Measurements from ENCODE around the gene CRADD. TPM values are rescaled to one million over a fixed set of nuclear protein-coding genes. Genes with fewer than 3 reads are reported as not detected.

CRADD gene
- total and polyA plus RNA-seq, 2 donors: 13.9 to 17.1 TPM

- H3K4me3 ChIP-seq (ENCODE audit: low read length in 2 of 2): no peak overlapping the region
- no peak overlapping the region for H3K27ac ChIP-seq (ENCODE audit: low read depth in 1 of 2, low read length in 1 of 2)
- 96% methylated on average over 5 of the region's 5 CpGs for WGBS
- no peaks in the 10 kb centered on the region for H3K27me3 ChIP-seq (ENCODE audit: control insufficient read depth in 2 of 2, insufficient read depth in 1 of 2, low read length in 1 of 2)
- H3K4me1 ChIP-seq (ENCODE audit: control insufficient read depth in 2 of 2, insufficient read depth in 2 of 2, low read length in 2 of 2): peaks cover 8 to 15% of the 10 kb centered on the region in 2 donors
- DNase-seq (ENCODE audit: low read depth in 6 of 9, low spot score in 9 of 9): no peak
- no peaks in the 10 kb centered on the region for H3K36me3 ChIP-seq (ENCODE audit: control insufficient read depth in 2 of 2, insufficient read depth in 2 of 2, low read length in 1 of 2)
- peaks cover 0 to 13% of the 10 kb centered on the region in 2 donors for H3K9me3 ChIP-seq (ENCODE audit: control insufficient read depth in 2 of 2, insufficient read depth in 1 of 2, low read length in 1 of 2)
Measured at GRCh38 chr12:93902736-93903562, 225.8 kb downstream of the CRADD start.

GRCh38 chr12:93904124-93904523 lies 226.9 kb downstream of the CRADD start:
- no peak overlapping the region for H3K4me3 ChIP-seq (ENCODE audit: low read length in 2 of 2)
- H3K27ac ChIP-seq (ENCODE audit: low read depth in 1 of 2, low read length in 1 of 2): no peak overlapping the region
- peaks cover 3 to 4% of the 10 kb centered on the region in 2 donors for H3K4me1 ChIP-seq (ENCODE audit: control insufficient read depth in 2 of 2, insufficient read depth in 2 of 2, low read length in 2 of 2)
- H3K27me3 ChIP-seq (ENCODE audit: control insufficient read depth in 2 of 2, insufficient read depth in 1 of 2, low read length in 1 of 2): no peaks in the 10 kb centered on the region
- DNase-seq (ENCODE audit: low read depth in 6 of 9, low spot score in 9 of 9): no peak
- WGBS: 94% methylated on average over 4 of the region's 4 CpGs
- H3K9me3 ChIP-seq (ENCODE audit: control insufficient read depth in 2 of 2, insufficient read depth in 1 of 2, low read length in 1 of 2): peaks cover 0 to 8% of the 10 kb centered on the region in 2 donors
- no peaks in the 10 kb centered on the region for H3K36me3 ChIP-seq (ENCODE audit: control insufficient read depth in 2 of 2, insufficient read depth in 2 of 2, low read length in 1 of 2)

GRCh38 chr12:93908264-93908663 lies 231.1 kb downstream of the CRADD start:
- no peaks in the 10 kb centered on the region for H3K4me1 ChIP-seq (ENCODE audit: control insufficient read depth in 2 of 2, insufficient read depth in 2 of 2, low read length in 2 of 2)
- 95% methylated on average over 2 of the region's 2 CpGs for WGBS
- H3K4me3 ChIP-seq (ENCODE audit: low read length in 2 of 2): no peak overlapping the region
- H3K9me3 ChIP-seq (ENCODE audit: control insufficient read depth in 2 of 2, insufficient read depth in 1 of 2, low read length in 1 of 2): no peaks in the 10 kb centered on the region
- no peaks in the 10 kb centered on the region for H3K36me3 ChIP-seq (ENCODE audit: control insufficient read depth in 2 of 2, insufficient read depth in 2 of 2, low read length in 1 of 2)
- no peak for DNase-seq (ENCODE audit: low read depth in 6 of 9, low spot score in 9 of 9)
- no peaks in the 10 kb centered on the region for H3K27me3 ChIP-seq (ENCODE audit: control insufficient read depth in 2 of 2, insufficient read depth in 1 of 2, low read length in 1 of 2)
- no peak overlapping the region for H3K27ac ChIP-seq (ENCODE audit: low read depth in 1 of 2, low read length in 1 of 2)

GRCh38 chr12:93908846-93909567 lies 231.8 kb downstream of the CRADD start:
- DNase-seq (ENCODE audit: low read depth in 6 of 9, low spot score in 9 of 9): no peak
- Histone ChIP-seq H3K9me3 (ENCODE audit: control insufficient read depth in 2 of 2, insufficient read depth in 1 of 2, low read length in 1 of 2) (no peaks in the 10 kb centered on the region), H3K4me1 (ENCODE audit: control insufficient read depth in 2 of 2, insufficient read depth in 2 of 2, low read length in 2 of 2) (no peaks in the 10 kb centered on the region), H3K27me3 (ENCODE audit: control insufficient read depth in 2 of 2, insufficient read depth in 1 of 2, low read length in 1 of 2) (no peaks in the 10 kb centered on the region), H3K4me3 (ENCODE audit: low read length in 2 of 2) (no peak overlapping the region), H3K27ac (ENCODE audit: low read depth in 1 of 2, low read length in 1 of 2) (no peak overlapping the region), H3K36me3 (ENCODE audit: control insufficient read depth in 2 of 2, insufficient read depth in 2 of 2, low read length in 1 of 2) (no peaks in the 10 kb centered on the region)
- 97% methylated on average over 12 of the region's 12 CpGs for WGBS

GRCh38 chr12:93911396-93911795 lies 234.2 kb downstream of the CRADD start:
- 98% methylated on average over 1 of the region's 1 CpG for WGBS
- no peaks in the 10 kb centered on the region for H3K9me3 ChIP-seq (ENCODE audit: control insufficient read depth in 2 of 2, insufficient read depth in 1 of 2, low read length in 1 of 2)
- no peaks in the 10 kb centered on the region for H3K4me1 ChIP-seq (ENCODE audit: control insufficient read depth in 2 of 2, insufficient read depth in 2 of 2, low read length in 2 of 2)
- H3K27ac ChIP-seq (ENCODE audit: low read depth in 1 of 2, low read length in 1 of 2): no peak overlapping the region
- H3K36me3 ChIP-seq (ENCODE audit: control insufficient read depth in 2 of 2, insufficient read depth in 2 of 2, low read length in 1 of 2): no peaks in the 10 kb centered on the region
- no peak overlapping the region for H3K4me3 ChIP-seq (ENCODE audit: low read length in 2 of 2)
- DNase-seq (ENCODE audit: low read depth in 6 of 9, low spot score in 9 of 9): no peak
- no peaks in the 10 kb centered on the region for H3K27me3 ChIP-seq (ENCODE audit: control insufficient read depth in 2 of 2, insufficient read depth in 1 of 2, low read length in 1 of 2)

GRCh38 chr12:93912086-93912733 lies 235.0 kb downstream of the CRADD start:
- 96% methylated on average over 6 of the region's 6 CpGs for WGBS
- Histone ChIP-seq H3K27me3 (ENCODE audit: control insufficient read depth in 2 of 2, insufficient read depth in 1 of 2, low read length in 1 of 2) (no peaks in the 10 kb centered on the region), H3K4me1 (ENCODE audit: control insufficient read depth in 2 of 2, insufficient read depth in 2 of 2, low read length in 2 of 2) (no peaks in the 10 kb centered on the region), H3K4me3 (ENCODE audit: low read length in 2 of 2) (no peak overlapping the region), H3K27ac (ENCODE audit: low read depth in 1 of 2, low read length in 1 of 2) (no peak overlapping the region), H3K36me3 (ENCODE audit: control insufficient read depth in 2 of 2, insufficient read depth in 2 of 2, low read length in 1 of 2) (no peaks in the 10 kb centered on the region), H3K9me3 (ENCODE audit: control insufficient read depth in 2 of 2, insufficient read depth in 1 of 2, low read length in 1 of 2) (no peaks in the 10 kb centered on the region)
- no peak for DNase-seq (ENCODE audit: low read depth in 6 of 9, low spot score in 9 of 9)

GRCh38 chr12:93913845-93914244 lies 236.7 kb downstream of the CRADD start:
- Histone ChIP-seq H3K27me3 (ENCODE audit: control insufficient read depth in 2 of 2, insufficient read depth in 1 of 2, low read length in 1 of 2) (no peaks in the 10 kb centered on the region), H3K36me3 (ENCODE audit: control insufficient read depth in 2 of 2, insufficient read depth in 2 of 2, low read length in 1 of 2) (no peaks in the 10 kb centered on the region), H3K4me1 (ENCODE audit: control insufficient read depth in 2 of 2, insufficient read depth in 2 of 2, low read length in 2 of 2) (no peaks in the 10 kb centered on the region), H3K4me3 (ENCODE audit: low read length in 2 of 2) (no peak overlapping the region), H3K27ac (ENCODE audit: low read depth in 1 of 2, low read length in 1 of 2) (no peak overlapping the region), H3K9me3 (ENCODE audit: control insufficient read depth in 2 of 2, insufficient read depth in 1 of 2, low read length in 1 of 2) (no peaks in the 10 kb centered on the region)
- no peak for DNase-seq (ENCODE audit: low read depth in 6 of 9, low spot score in 9 of 9)

GRCh38 chr12:93914281-93914680 lies 237.1 kb downstream of the CRADD start:
- 97% methylated on average over 5 of the region's 5 CpGs for WGBS
- Histone ChIP-seq H3K36me3 (ENCODE audit: control insufficient read depth in 2 of 2, insufficient read depth in 2 of 2, low read length in 1 of 2) (no peaks in the 10 kb centered on the region), H3K9me3 (ENCODE audit: control insufficient read depth in 2 of 2, insufficient read depth in 1 of 2, low read length in 1 of 2) (no peaks in the 10 kb centered on the region), H3K27me3 (ENCODE audit: control insufficient read depth in 2 of 2, insufficient read depth in 1 of 2, low read length in 1 of 2) (no peaks in the 10 kb centered on the region), H3K4me1 (ENCODE audit: control insufficient read depth in 2 of 2, insufficient read depth in 2 of 2, low read length in 2 of 2) (no peaks in the 10 kb centered on the region), H3K4me3 (ENCODE audit: low read length in 2 of 2) (no peak overlapping the region), H3K27ac (ENCODE audit: low read depth in 1 of 2, low read length in 1 of 2) (no peak overlapping the region)
- no peak for DNase-seq (ENCODE audit: low read depth in 6 of 9, low spot score in 9 of 9)

GRCh38 chr12:93915411-93915810 lies 238.2 kb downstream of the CRADD start:
- no peaks in the 10 kb centered on the region for H3K4me1 ChIP-seq (ENCODE audit: control insufficient read depth in 2 of 2, insufficient read depth in 2 of 2, low read length in 2 of 2)
- no peak for DNase-seq (ENCODE audit: low read depth in 6 of 9, low spot score in 9 of 9)
- 98% methylated on average over 3 of the region's 3 CpGs for WGBS
- H3K27ac ChIP-seq (ENCODE audit: low read depth in 1 of 2, low read length in 1 of 2): no peak overlapping the region
- H3K27me3 ChIP-seq (ENCODE audit: control insufficient read depth in 2 of 2, insufficient read depth in 1 of 2, low read length in 1 of 2): no peaks in the 10 kb centered on the region
- H3K36me3 ChIP-seq (ENCODE audit: control insufficient read depth in 2 of 2, insufficient read depth in 2 of 2, low read length in 1 of 2): no peaks in the 10 kb centered on the region
- no peak overlapping the region for H3K4me3 ChIP-seq (ENCODE audit: low read length in 2 of 2)
- no peaks in the 10 kb centered on the region for H3K9me3 ChIP-seq (ENCODE audit: control insufficient read depth in 2 of 2, insufficient read depth in 1 of 2, low read length in 1 of 2)

All from thymus (tissue), 11 donors.